PFSK-1 (cell line): ENCODE data around the gene GPD2.

ENCODE experiments used
- POLR2AphosphoS5 ChIP-seq: IDR thresholded peaks from 2 replicates; pipeline ENCODE4 v1.6.1; 2012; ENCODE audit warnings: low read depth, mild to moderate bottlenecking, control low read depth, low read length, moderate library complexity
- TF ChIP-seq, protein P1 (sequence below), 2 experiments: IDR thresholded peaks; 2 replicates each; pipeline versions ENCODE4 v1.6.1 to v1.8.0; 2011 to 2012; ENCODE audit warnings: low read depth in 2 of 2, low read length in 2 of 2, control low read depth in 1 of 2, inconsistent platforms in 1 of 2, mild to moderate bottlenecking in 1 of 2, moderate library complexity in 1 of 2; ENCODE audit not compliant: insufficient read depth in 1 of 2

DNA sequence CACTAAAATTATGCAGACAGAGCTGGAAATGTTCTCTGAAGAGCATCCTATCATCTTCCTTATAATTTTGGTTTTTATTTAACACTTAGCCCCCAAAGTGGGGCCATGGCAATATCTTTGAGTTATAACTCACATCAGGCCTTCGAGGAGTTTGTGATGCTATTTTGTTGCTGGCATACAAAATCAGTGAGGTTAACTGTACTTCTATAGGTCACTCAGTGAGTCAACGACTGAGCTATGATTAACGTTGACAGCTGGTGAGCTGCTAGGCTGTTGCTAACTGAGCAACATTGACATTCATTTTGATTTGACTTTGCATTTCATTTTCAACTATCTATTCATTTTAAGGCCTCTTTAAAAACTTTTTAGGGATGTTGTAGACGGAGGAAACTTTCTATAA, 50.0 kb downstream of the GPD2 start:
- TF ChIP-seq POLR2AphosphoS5: no peak
- TF ChIP-seq, protein P1, sequence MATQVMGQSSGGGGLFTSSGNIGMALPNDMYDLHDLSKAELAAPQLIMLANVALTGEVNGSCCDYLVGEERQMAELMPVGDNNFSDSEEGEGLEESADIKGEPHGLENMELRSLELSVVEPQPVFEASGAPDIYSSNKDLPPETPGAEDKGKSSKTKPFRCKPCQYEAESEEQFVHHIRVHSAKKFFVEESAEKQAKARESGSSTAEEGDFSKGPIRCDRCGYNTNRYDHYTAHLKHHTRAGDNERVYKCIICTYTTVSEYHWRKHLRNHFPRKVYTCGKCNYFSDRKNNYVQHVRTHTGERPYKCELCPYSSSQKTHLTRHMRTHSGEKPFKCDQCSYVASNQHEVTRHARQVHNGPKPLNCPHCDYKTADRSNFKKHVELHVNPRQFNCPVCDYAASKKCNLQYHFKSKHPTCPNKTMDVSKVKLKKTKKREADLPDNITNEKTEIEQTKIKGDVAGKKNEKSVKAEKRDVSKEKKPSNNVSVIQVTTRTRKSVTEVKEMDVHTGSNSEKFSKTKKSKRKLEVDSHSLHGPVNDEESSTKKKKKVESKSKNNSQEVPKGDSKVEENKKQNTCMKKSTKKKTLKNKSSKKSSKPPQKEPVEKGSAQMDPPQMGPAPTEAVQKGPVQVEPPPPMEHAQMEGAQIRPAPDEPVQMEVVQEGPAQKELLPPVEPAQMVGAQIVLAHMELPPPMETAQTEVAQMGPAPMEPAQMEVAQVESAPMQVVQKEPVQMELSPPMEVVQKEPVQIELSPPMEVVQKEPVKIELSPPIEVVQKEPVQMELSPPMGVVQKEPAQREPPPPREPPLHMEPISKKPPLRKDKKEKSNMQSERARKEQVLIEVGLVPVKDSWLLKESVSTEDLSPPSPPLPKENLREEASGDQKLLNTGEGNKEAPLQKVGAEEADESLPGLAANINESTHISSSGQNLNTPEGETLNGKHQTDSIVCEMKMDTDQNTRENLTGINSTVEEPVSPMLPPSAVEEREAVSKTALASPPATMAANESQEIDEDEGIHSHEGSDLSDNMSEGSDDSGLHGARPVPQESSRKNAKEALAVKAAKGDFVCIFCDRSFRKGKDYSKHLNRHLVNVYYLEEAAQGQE (IDR thresholded peaks at IDR 0.05; ENCODE audit: insufficient read depth in 1 of 2, low read depth in 2 of 2, low read length in 2 of 2): no peak
